ACC112 (cell line): ENCODE data around the gene UPK1A.
"Not testable (repeated sequence)": the region's sequence is repeated elsewhere in the genome, so short reads cannot be mapped to it uniquely, and the experiment has no call there.

Experiments used
- H2AFZ ChIP-seq: fragments of 200-600 bp; sonication (generic); one replicate; pipeline ENCODE4 v1.6.0; 2017; ENCODE audit warnings: antibody characterized with exemption, low read length; ENCODE audit not compliant: unreplicated experiment
- H3K27ac ChIP-seq: fragments of 200-600 bp; sonication (generic); 2 replicates; pipeline ENCODE4 v1.5.1; 2014; ENCODE audit warnings: low read depth, mild to moderate bottlenecking, antibody characterized with exemption, low read length, moderate library complexity
- H3K27me3 ChIP-seq: fragments of 200-600 bp; sonication (generic); 2 replicates; pipeline ENCODE4 v1.6.1; 2014; ENCODE audit warnings: mild to moderate bottlenecking, antibody characterized with exemption, low read length, moderate library complexity, mixed read lengths; ENCODE audit not compliant: insufficient read depth
- H3K36me3 ChIP-seq: fragments of 200-600 bp; sonication (generic); 2 replicates; pipeline ENCODE4 v1.6.1; 2016; ENCODE audit warnings: mild to moderate bottlenecking, antibody characterized with exemption, low read length, moderate library complexity, mixed read lengths; ENCODE audit not compliant: insufficient read depth
- H3K4me1 ChIP-seq: fragments of 200-600 bp; sonication (generic); one replicate; pipeline ENCODE4 v1.6.1; 2016; ENCODE audit warnings: low read length, mixed read lengths; ENCODE audit not compliant: insufficient read depth, unreplicated experiment, control insufficient read depth
- H3K4me3 ChIP-seq: fragments of 200-600 bp; sonication (generic); 2 replicates; pipeline ENCODE4 v1.5.1; 2014; ENCODE audit warnings: mild to moderate bottlenecking, low read depth, low read length
- H3K79me2 ChIP-seq: fragments of 200-600 bp; sonication (generic); one replicate; pipeline ENCODE4 v1.6.0; 2016; ENCODE audit warnings: low read length; ENCODE audit not compliant: control insufficient read depth, unreplicated experiment, insufficient read depth

Gene UPK1A

GRCh38 chr19:35644987-35645679 is 21.2 kb upstream of the UPK1A start:
- no peaks in the 10 kb centered on the region for H3K27me3 ChIP-seq
- H3K79me2 ChIP-seq, result peaks cover 17% of the 10 kb centered on the region
- peak overlapping the region; percentile 68 for H2AFZ ChIP-seq
- peak overlapping the region; percentile 74 for H3K4me3 ChIP-seq
- no peak overlapping the region for H3K27ac ChIP-seq
- no peaks in the 10 kb centered on the region for H3K36me3 ChIP-seq
- H3K4me1 ChIP-seq, result peaks cover 5% of the 10 kb centered on the region

- H3K4me3 ChIP-seq, result no peak overlapping the region
- no peak overlapping the region for H2AFZ ChIP-seq
- H3K4me1 ChIP-seq, result peaks cover 5% of the 10 kb centered on the region
- H3K36me3 ChIP-seq, result no peaks in the 10 kb centered on the region
- H3K79me2 ChIP-seq, result peaks cover 24% of the 10 kb centered on the region
- H3K27ac ChIP-seq, result no peak overlapping the region
- no peaks in the 10 kb centered on the region for H3K27me3 ChIP-seq
Observed at GRCh38 chr19:35645680-35646511, 20.4 kb upstream of the UPK1A start.

- peaks cover 24% of the 10 kb centered on the region for H3K79me2 ChIP-seq
- H3K4me3 ChIP-seq, result peak within 1 kb of the TSS; percentile 88
- no peaks in the 10 kb centered on the region for H3K27me3 ChIP-seq
- no peaks in the 10 kb centered on the region for H3K4me1 ChIP-seq
- no peaks in the 10 kb centered on the region for H3K36me3 ChIP-seq
- peak within 1 kb of the TSS; percentile 42; the same call in 1 of the 2 replicates for H3K27ac ChIP-seq
- peak within 1 kb of the TSS; percentile 76 for H2AFZ ChIP-seq
Observed at GRCh38 chr19:35648017-35648961, 18.0 kb upstream of the UPK1A start, which contains the start of gene COX6B1. COX6B1 (plus strand) TSS chr19:35648323; CDS start chr19:35651244, 2,921 bp downstream.

GRCh38 chr19:35650581-35650980 is 15.7 kb upstream of the UPK1A start:
- no peak overlapping the region for H2AFZ ChIP-seq
- H3K79me2 ChIP-seq, result peaks cover 24% of the 10 kb centered on the region
- H3K27me3 ChIP-seq, result no peaks in the 10 kb centered on the region
- H3K36me3 ChIP-seq, result no peaks in the 10 kb centered on the region
- no peaks in the 10 kb centered on the region for H3K4me1 ChIP-seq
- no peak overlapping the region for H3K27ac ChIP-seq
- no peak overlapping the region for H3K4me3 ChIP-seq

- not testable (repeated sequence) for H3K4me3 ChIP-seq, H3K27me3 ChIP-seq, H3K79me2 ChIP-seq, H3K4me1 ChIP-seq, H3K36me3 ChIP-seq, H3K27ac ChIP-seq, H2AFZ ChIP-seq
Observed at GRCh38 chr19:35654828-35655227, 11.5 kb upstream of the UPK1A start.

- H3K4me3 ChIP-seq, result no peak overlapping the region
- peaks cover 2% of the 10 kb centered on the region for H3K79me2 ChIP-seq
- H3K4me1 ChIP-seq, result no peaks in the 10 kb centered on the region
- H3K36me3 ChIP-seq, result no peaks in the 10 kb centered on the region
- no peak overlapping the region for H3K27ac ChIP-seq
- H2AFZ ChIP-seq, result no peak overlapping the region
- no peaks in the 10 kb centered on the region for H3K27me3 ChIP-seq
Observed at GRCh38 chr19:35655600-35655999, 10.7 kb upstream of the UPK1A start.

- no peaks in the 10 kb centered on the region for H3K36me3 ChIP-seq
- no peak overlapping the region for H3K27ac ChIP-seq
- no peaks in the 10 kb centered on the region for H3K4me1 ChIP-seq
- no peak overlapping the region for H3K4me3 ChIP-seq
- no peaks in the 10 kb centered on the region for H3K79me2 ChIP-seq
- no peak overlapping the region for H2AFZ ChIP-seq
- no peaks in the 10 kb centered on the region for H3K27me3 ChIP-seq
Observed at GRCh38 chr19:35656700-35657099, 9.6 kb upstream of the UPK1A start.

- no peak overlapping the region for H2AFZ ChIP-seq
- H3K4me3 ChIP-seq, result no peak overlapping the region
- no peaks in the 10 kb centered on the region for H3K4me1 ChIP-seq
- no peaks in the 10 kb centered on the region for H3K79me2 ChIP-seq
- H3K27ac ChIP-seq, result no peak overlapping the region
- H3K27me3 ChIP-seq, result no peaks in the 10 kb centered on the region
- H3K36me3 ChIP-seq, result no peaks in the 10 kb centered on the region
Observed at GRCh38 chr19:35657904-35658700, 8.2 kb upstream of the UPK1A start.

GRCh38 chr19:35661995-35662340 is 4.3 kb upstream of the UPK1A start:
- Histone ChIP-seq H3K27ac (no peak overlapping the region), H3K79me2 (no peaks in the 10 kb centered on the region), H3K27me3 (no peaks in the 10 kb centered on the region), H3K4me3 (no peak overlapping the region), H3K4me1 (no peaks in the 10 kb centered on the region), H2AFZ (no peak overlapping the region), H3K36me3 (no peaks in the 10 kb centered on the region)

- H3K4me1 ChIP-seq, result no peaks in the 10 kb centered on the region
- no peak overlapping the region for H3K4me3 ChIP-seq
- no peaks in the 10 kb centered on the region for H3K79me2 ChIP-seq
- no peak overlapping the region for H2AFZ ChIP-seq
- 0 out of 2 replicates have a peak, but pooled peaks cover under 1% of the 10 kb centered on the region for H3K27me3 ChIP-seq
- no peaks in the 10 kb centered on the region for H3K36me3 ChIP-seq
- H3K27ac ChIP-seq, result no peak overlapping the region
Observed at GRCh38 chr19:35663981-35664380, 2.3 kb upstream of the UPK1A start.
